ENCODE results near the gene ALDH4A1.

DNA sequence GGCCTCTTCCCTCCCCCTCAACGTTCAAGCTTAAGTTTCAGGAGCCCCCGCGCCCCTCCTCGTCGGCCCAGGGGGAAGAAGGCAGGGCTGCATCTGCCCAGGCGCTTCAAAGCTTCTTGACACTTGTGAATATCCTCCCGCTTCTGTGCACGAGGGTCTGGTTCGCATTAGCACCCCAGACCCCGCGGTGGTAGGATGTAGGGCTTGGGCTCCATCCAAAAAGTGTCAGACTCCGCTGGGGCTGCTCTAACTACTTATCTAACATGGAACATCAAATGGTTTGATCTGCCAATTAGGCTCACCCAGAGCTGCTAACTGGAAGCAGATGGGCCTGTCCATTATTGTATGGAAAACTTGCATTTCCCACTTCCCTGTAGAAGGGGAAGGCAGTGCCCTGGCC is 71.8 kb downstream of the ALDH4A1 start:
- TF ChIP-seq CTCF (IDR thresholded peaks at IDR 0.05) (no peak), EP300 (IDR thresholded peaks at IDR 0.05) (no peak)

Measured in esophagus muscularis mucosa (tissue), 3 donors.